Measurements from ENCODE around the gene OR8B8.
"Not testable (repeated sequence)": the region's sequence is repeated elsewhere in the genome, so short reads cannot be mapped to it uniquely, and the experiment has no call there.

Gene OR8B8

DNA sequence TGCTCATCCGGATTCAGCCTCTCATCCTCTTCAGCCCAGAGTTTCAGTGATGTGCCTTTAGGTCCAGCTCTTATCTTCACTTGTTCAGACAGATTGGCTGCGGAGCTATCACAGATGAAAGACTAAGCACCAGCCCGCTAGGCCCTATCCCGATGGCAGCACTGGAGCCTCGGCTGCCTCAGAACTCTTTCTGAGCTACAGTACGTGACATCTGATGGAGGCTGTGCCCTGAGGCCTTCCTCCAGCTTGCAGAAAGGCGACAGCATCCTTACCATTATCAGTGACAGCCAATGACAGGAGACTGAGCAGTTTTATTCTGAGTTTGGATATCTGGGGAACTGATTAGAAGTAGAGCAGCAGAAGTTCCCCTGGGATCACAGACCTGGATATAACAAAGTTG lies 4.0 kb downstream of the OR8B8 start:
- no peak for DNase-seq (ENCODE audit: low read depth)

DNA sequence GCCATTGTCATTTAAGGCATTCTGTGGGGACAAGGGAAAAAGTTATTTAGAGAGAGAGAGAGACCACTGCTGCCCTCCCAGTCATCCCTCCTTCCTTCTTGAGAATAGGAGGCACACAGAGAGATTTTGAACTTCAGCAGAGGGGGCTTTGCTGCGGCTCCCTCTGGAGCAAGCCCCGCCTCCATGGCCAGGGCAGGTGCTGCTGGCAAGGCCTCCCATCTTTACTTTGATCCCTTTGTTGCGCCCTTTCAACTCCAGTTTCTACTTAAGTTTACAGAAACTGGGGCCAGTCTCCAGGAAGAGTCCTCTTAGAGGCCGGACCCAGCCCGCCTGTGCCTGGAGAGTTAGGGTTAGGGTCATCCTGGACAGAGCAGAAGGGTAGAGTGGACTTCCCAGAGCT lies 4.4 kb downstream of the OR8B8 start:
- no peak for DNase-seq (ENCODE audit: low read depth)

DNA sequence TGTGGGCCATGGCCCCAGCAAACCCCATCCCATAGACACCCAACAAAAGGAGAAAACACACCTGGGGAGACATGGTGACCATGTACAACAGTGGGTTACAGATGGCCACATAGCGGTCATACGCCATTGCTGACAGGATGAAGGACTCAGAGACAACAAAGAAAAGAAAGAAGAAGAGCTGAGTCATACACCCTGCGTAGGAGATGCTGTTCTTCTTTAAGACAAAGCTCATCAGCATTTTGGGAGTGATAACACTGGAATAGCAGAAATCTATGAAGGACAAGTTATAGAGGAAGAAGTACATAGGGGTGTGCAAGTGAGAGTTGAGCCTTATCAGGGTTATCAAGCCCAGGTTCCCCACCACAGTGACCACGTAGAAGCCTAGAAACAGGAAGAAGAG lies 4.9 kb downstream of the OR8B8 start:
- DNase-seq (ENCODE audit: low read depth), result no peak

DNA sequence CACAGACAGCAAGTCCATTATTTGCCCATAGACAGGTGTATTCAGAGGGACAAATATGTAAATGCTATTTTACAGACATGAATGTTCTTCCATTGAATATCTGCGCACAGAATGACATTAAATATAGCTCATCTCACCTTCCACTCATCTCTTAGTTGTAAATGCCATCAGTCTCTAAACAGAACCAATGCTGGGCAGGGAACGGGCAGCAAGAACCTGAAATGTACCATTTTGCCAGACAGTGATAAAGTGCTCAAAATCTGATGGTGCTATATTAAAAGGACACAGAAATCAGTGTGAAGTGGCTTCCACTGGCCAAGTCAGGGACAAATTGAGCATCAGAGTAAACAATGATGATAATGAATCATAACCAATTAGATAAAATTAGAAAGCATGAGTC lies 10.8 kb downstream of the OR8B8 start:
- DNase-seq (ENCODE audit: low read depth), result no peak

DNA sequence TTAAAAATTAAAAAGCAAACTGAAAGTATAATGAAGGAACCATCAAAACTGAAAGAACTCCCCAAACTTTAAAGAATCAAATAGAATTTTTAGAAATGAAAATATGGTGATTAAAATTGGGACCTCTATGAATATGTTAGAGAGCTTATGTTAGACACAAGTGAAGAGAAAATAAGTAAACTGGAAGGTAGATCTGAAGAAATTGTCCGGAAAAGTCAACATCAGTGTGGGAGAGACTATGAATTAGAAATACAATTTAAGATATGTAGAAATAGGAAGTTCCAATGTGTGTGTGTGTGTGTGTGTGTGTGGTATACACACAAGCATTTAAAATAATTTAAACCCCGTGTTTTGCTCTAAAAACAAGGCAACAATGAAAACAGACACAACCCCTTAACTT lies 15.9 kb downstream of the OR8B8 start:
- DNase-seq (ENCODE audit: low read depth), result no peak

DNA sequence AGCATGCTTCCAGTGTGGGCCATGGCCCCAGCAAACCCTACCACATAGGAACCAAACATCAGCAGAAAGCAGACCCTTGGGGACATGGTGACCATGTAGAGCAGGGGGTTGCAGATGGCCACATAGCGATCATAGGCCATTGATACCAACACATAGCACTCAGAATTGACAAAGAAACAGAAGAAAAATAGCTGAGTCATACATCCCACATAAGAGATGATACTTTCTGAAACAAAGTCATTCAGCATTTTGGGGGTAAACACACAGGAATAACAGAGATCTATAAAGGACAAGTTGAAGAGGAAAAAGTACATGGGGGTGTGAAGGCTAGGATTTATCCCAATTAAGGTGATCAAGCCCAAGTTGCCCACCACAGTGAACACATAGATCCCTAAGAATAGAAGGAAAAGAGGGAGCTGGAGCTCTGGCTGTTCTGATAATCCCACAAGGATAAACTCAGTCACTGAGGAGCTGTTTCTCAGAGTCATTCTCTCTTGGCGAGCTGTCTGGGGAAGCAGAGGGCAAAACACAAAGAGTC lies 21.0 kb downstream of the OR8B8 start, which contains the start of gene OR8B4:
Gene OR8B4, minus strand, starts transcription at position 488 of the 538 bp plus-strand sequence. Its CDS starts 0 bp downstream, at position 488.
- no peak for DNase-seq (ENCODE audit: low read depth)

DNA sequence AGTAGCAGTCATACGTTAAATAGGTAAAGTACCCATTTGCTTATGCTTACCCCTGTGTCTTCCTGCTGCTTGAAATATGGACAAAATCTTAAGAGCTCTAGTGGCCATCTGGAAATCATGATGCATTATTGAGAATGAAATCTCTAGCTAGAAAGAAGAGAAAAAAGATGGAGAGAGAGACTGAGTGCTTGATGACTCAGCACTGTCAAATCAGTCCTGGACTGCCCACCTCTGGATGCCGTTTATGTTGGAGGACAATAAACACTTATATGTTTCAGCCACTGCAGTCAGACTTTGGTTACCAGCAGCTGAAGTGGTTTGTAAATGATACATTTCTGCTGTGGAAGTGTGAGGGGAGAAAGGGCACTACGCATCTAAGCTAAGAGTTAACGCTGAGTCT lies 24.5 kb downstream of the OR8B8 start:
- DNase-seq (ENCODE audit: low read depth), result no peak

DNA sequence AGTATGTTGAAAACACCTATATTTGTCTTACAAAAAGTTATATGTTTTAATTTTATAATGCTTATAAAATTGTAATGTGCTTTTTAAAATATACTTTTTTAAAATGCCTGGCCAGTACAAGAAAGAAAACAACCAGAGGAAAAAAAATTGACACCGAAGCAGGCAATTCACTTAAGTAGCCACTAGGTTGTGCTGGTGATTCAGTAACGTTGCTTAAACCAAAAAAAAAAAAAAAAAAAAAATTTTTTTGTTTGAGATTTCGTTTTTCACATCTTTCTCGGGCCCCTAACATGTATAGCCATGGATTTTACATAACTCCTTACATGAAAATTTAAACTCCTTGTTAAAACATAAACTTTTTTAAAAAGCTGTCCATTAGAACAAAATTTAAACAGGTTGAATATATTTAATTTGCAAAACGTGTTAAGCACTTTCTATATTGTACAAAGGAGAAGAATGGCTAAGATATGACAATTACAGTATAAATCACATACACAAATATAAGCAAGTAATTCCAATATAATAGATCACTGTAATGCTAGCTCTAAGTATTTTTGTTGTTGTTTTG lies 30.1 kb downstream of the OR8B8 start:
- DNase-seq (ENCODE audit: low read depth), result peak; percentile 64

DNA sequence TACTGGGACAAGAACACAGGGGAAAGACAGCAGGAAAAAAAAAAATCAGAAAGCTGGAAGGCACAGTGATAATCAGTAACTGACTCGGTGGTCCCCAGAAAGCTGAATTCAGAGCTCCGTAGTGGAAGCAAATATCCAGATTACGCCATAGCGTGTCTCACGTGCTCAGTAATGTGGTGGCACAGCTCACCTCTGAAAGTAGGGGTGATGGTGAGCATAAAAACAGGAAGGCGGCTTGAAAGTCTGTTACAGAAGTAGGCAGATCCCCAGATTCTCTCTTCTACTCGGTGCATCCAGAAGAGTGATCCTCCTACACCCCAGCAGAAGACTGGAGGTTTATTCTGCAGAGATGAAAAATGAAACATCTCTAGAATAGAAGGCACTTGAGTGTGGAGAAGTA lies 35.6 kb downstream of the OR8B8 start:
- DNase-seq (ENCODE audit: low read depth), result no peak

DNA sequence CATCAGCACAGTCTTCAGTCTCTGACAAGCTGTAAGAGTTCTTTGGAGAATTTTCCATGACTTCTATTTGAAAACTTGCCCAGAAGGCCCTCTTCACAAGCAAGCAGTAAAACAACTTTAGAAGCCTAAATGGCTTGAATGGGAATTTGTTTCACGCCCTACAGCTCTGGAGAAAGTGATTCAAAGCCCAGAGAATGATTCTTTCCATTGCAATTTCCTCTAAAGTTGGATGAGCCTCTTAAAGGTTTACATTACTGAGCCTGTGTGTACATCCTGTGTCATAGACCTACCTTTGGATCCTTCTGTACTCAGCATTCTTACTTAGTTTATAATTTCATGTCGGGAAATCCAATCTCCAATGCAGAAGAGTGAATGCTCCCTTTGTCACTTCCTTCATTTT lies 39.9 kb downstream of the OR8B8 start:
- DNase-seq (ENCODE audit: low read depth), result peak; percentile 43

DNA sequence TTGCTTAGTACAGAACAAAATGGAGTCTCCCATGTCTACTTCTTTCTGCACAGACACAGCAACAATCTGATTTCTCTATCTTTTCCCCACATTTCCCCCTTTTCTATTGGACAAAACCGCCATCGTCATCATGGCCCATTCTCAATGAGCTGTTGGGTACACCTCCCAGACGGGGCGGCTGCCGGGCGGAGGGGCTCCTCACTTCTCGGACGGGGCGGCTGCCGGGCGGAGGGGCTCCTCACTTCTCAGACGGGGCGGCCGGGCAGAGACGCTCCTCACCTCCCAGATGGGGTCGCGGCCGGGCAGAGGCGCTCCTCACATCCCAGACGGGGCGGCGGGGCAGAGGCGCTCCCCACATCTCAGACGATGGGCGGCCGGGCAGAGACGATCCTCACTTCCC lies 42.3 kb downstream of the OR8B8 start:
- DNase-seq (ENCODE audit: low read depth), result not testable (repeated sequence)

DNA sequence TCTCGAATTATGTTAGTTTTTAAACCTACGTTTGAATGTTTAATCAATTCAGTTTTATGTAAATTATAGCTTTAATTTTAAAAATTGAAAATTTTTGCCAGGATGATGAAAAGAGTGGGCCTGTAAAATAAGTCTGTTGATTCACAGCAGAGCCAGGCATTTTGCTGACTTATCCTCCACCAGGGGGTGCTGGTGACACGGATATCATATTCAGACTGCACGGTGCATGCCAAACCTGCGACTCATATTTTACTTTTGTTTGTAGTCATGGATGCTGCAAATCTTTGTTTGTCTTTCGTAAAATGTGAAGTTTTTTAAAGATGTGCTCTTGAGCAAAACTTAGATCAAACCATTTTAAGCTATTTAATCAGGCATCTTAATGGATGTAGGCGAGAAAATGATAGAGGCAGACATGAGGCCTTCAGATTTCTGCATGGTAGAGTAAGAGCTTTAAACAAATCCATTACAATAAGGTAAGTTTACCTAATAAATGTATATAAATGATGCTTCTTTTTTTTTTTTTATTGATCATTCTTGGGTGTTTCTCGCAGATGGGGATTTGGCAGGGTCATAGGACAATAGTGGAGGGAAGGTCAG lies 43.1 kb downstream of the OR8B8 start:
- peak; percentile 89 for DNase-seq (ENCODE audit: low read depth)

DNA sequence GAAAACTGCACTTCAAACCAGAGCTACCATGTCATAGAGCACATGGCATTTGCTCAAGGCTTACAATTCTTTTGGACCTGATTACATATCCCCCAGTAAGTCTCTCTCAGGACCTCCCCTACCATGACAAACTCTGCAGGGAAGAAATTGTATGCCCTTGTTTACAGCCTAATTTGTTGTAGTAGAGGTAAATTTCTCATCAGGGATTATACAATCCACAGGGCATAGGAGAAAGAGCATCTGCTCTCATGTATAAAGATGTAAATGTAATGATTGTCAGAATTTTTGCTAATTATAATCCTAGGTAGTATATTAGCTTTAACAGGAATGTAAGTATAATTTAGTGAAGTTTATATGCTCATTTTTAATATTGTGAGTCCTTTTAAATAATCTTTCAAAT lies 46.6 kb downstream of the OR8B8 start, which contains the start of gene OR8B3:
Gene OR8B3, minus strand, starts transcription at position 101 of the 400 bp plus-strand sequence. CDS start 1,673 bp downstream, outside the sequence.
- no peak for DNase-seq (ENCODE audit: low read depth)

DNA sequence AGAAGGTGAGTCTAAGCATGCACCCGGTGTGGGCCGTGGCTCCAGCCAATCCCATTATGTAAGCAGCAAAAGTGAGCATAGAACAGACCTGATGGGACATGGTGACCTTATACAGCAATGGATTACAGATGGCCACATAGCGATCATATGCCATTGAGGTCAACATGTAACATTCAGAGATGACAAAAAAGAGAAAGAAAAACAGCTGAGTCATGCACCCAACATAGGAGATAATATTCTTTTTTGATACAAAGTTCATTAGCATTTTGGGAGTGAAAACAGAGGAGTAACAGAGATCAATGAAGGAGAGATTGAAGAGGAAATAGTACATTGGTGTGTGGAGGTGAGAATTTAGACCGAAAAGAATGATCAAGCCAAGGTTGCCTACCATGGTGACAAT lies 48.6 kb downstream of the OR8B8 start:
- DNase-seq (ENCODE audit: low read depth), result not testable (repeated sequence)

DNA sequence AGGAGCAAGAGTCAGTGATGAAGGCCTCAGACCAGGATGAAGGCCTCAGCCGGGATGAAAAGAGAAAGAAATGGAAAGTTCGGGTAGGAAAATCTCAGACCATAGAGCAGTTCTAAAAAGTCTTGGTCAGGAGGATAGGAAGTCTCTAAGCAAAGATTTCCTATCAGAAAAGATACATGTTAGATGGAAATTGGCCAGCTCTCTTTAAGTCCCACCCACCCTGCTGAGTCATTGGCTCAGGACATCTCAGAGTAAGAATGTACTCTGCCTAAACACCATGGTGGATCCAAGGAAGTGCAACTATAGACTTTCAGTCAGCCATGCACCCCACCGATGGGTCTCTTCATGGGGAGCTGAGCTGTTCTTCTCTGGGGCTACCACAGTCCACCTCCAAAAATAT lies 51.1 kb downstream of the OR8B8 start:
- peak; percentile 65 for DNase-seq (ENCODE audit: low read depth)

All from iris pigment epithelial cell (primary cell).